ENCODE data around the gene HSD17B13. TPM values are rescaled to one million over a fixed set of nuclear protein-coding genes. Genes with fewer than 3 reads are reported as not detected.

Gene HSD17B13
- total and polyA plus RNA-seq, 2 donors (not counting 1 experiment from before 2014, with no cell fraction given): 0.32 to 0.46 TPM

DNA sequence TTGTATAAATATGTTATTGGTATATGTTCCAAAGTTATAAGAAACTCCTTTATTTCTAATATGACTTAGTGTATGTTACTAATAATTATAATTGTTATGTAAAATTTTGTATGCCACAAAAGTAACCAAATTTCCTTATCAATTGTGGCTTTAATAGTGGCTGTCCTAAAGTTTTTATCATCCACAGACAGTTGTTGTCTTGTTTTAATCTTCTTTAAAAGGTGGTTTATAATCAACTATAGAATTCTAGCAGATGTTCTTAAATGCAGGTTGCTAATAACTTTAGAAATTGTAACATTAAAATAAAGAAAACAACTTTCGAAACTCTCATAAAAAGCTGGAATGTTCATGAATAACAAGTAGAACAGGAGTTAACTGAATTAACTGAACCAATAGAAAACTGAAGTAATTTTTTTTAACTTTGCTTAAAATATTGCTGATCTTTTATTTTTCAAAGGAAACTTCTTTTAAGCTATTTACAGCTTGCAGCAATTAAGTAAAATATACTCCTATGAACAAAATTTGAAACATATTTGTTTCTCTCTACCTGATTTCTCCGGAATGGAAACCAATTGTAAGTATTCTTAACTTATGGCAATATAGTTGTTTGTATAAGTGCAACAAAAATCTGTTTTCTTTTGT is 44.0 kb upstream of the HSD17B13 start:
- CTCF ChIA-PET: no interaction called here

DNA sequence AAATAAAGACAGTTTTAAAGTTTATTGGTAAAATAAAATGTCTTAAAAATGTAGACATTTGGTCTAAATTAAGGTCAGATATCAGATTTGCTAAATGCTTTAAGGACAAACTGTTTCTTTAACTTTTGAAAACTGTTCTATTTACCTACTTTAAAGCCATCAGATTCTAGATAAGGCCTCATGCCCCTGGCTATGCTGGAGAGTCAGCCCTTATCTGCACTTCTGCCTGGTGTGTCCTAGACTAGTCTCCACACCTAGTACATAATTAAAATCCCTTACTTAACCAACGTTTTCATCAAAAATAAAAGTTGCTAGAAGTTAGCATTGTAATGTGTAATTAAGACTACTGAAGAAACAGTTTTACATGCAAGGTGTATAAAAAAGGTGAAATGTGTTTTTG is 42.7 kb upstream of the HSD17B13 start:
- intact Hi-C loops (cut with micrococcal nuclease): no loop called here
- TF ChIP-seq EZH2 (IDR thresholded peaks at IDR 0.05; ENCODE audit: borderline replicate concordance, insufficient read depth, low read depth, low read length, poor library complexity, severe bottlenecking): no peak
- TF ChIP-seq, protein P1, sequence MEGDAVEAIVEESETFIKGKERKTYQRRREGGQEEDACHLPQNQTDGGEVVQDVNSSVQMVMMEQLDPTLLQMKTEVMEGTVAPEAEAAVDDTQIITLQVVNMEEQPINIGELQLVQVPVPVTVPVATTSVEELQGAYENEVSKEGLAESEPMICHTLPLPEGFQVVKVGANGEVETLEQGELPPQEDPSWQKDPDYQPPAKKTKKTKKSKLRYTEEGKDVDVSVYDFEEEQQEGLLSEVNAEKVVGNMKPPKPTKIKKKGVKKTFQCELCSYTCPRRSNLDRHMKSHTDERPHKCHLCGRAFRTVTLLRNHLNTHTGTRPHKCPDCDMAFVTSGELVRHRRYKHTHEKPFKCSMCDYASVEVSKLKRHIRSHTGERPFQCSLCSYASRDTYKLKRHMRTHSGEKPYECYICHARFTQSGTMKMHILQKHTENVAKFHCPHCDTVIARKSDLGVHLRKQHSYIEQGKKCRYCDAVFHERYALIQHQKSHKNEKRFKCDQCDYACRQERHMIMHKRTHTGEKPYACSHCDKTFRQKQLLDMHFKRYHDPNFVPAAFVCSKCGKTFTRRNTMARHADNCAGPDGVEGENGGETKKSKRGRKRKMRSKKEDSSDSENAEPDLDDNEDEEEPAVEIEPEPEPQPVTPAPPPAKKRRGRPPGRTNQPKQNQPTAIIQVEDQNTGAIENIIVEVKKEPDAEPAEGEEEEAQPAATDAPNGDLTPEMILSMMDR (IDR thresholded peaks at IDR 0.05): no peak
- POLR2A ChIA-PET: no interaction called here

More for the DNA sequence above, 44.0 kb upstream of the HSD17B13 start:
- H3K27ac ChIP-seq (ENCODE audit: low read length in 2 of 2): no peak overlapping the region
- H3K4me2 ChIP-seq (replicated peaks; ENCODE audit: low read depth, low read length, poor library complexity, severe bottlenecking): no peak overlapping the region
- no peaks in the 10 kb centered on the region for H3K27me3 ChIP-seq (replicated peaks in 1 of 4; ENCODE audit: control extremely low read depth in 1 of 4, control insufficient read depth in 3 of 4, insufficient read depth in 4 of 4, low read length in 3 of 4)
- H3K4me3 ChIP-seq (ENCODE audit: control extremely low read depth in 1 of 5, extremely low read depth in 1 of 5, insufficient read depth in 1 of 5, low read depth in 2 of 5, low read length in 4 of 5): no peak overlapping the region
- intact Hi-C loops (cut with micrococcal nuclease): no loop called here
- H2AFZ ChIP-seq (ENCODE audit: insufficient read depth, low read depth, low read length, poor library complexity, severe bottlenecking): no peak overlapping the region
- H3K9me3 ChIP-seq (ENCODE audit: control extremely low read depth in 1 of 3, control insufficient read depth in 2 of 3, insufficient read depth in 1 of 3, low read length in 2 of 3): no peaks in the 10 kb centered on the region
- H3K4me3 Mint-ChIP-seq: no peak overlapping the region
- no peak for DNase-seq
- WGBS (ENCODE audit: insufficient coverage): no CpG with 5 or more reads among the region's 2 CpGs
- H3K79me2 ChIP-seq (ENCODE audit: control insufficient read depth, insufficient read depth, low read length): no peaks in the 10 kb centered on the region
- H3K27ac Mint-ChIP-seq: no peak overlapping the region
- no peaks in the 10 kb centered on the region for H3K27me3 Mint-ChIP-seq
- H3K4me1 Mint-ChIP-seq: peaks cover 5% of the 10 kb centered on the region
- H3K4me1 ChIP-seq (ENCODE audit: control insufficient read depth in 2 of 2, insufficient read depth in 2 of 2, low read length in 2 of 2): no peaks in the 10 kb centered on the region
- no peaks in the 10 kb centered on the region for H4K20me1 ChIP-seq (ENCODE audit: control insufficient read depth, insufficient read depth, low read length, poor library complexity, severe bottlenecking)
- H3K36me3 ChIP-seq (replicated peaks in 1 of 2; ENCODE audit: control extremely low read depth in 1 of 2, control insufficient read depth in 1 of 2, extremely low read depth in 1 of 2, insufficient read depth in 2 of 2, low read length in 1 of 2): peaks cover 10 to 66% of the 10 kb centered on the region in 2 experiments
- POLR2A ChIA-PET: no interaction called here
- no peak for ATAC-seq (ENCODE audit: low read depth)
- no peak for TF ChIP-seq EZH2 (IDR thresholded peaks at IDR 0.05; ENCODE audit: borderline replicate concordance, insufficient read depth, low read depth, low read length, poor library complexity, severe bottlenecking)
- TF ChIP-seq, protein P1 (IDR thresholded peaks at IDR 0.05): no peak
- no peak overlapping the region for H3K9ac ChIP-seq (ENCODE audit: low read length)
- H3K9me3 Mint-ChIP-seq (ENCODE audit: insufficient read depth): no peaks in the 10 kb centered on the region

More for the DNA sequence above, 42.7 kb upstream of the HSD17B13 start:
- Histone ChIP-seq H3K9ac (ENCODE audit: low read length) (no peak overlapping the region), H3K79me2 (ENCODE audit: control insufficient read depth, insufficient read depth, low read length) (no peaks in the 10 kb centered on the region), H3K27me3 (replicated peaks in 1 of 4; ENCODE audit: control extremely low read depth in 1 of 4, control insufficient read depth in 3 of 4, insufficient read depth in 4 of 4, low read length in 3 of 4) (no peaks in the 10 kb centered on the region), H3K4me2 (replicated peaks; ENCODE audit: low read depth, low read length, poor library complexity, severe bottlenecking) (no peak overlapping the region), H3K27ac (ENCODE audit: low read length in 2 of 2) (no peak overlapping the region), H2AFZ (ENCODE audit: insufficient read depth, low read depth, low read length, poor library complexity, severe bottlenecking) (no peak overlapping the region), H3K4me1 (ENCODE audit: control insufficient read depth in 2 of 2, insufficient read depth in 2 of 2, low read length in 2 of 2) (no peaks in the 10 kb centered on the region), H3K36me3 (replicated peaks in 1 of 2; ENCODE audit: control extremely low read depth in 1 of 2, control insufficient read depth in 1 of 2, extremely low read depth in 1 of 2, insufficient read depth in 2 of 2, low read length in 1 of 2) (peaks cover 5 to 65% of the 10 kb centered on the region in 2 experiments), H3K4me3 (ENCODE audit: control extremely low read depth in 1 of 5, extremely low read depth in 1 of 5, insufficient read depth in 1 of 5, low read depth in 2 of 5, low read length in 4 of 5) (no peak overlapping the region), H4K20me1 (ENCODE audit: control insufficient read depth, insufficient read depth, low read length, poor library complexity, severe bottlenecking) (no peaks in the 10 kb centered on the region), H3K9me3 (ENCODE audit: control extremely low read depth in 1 of 3, control insufficient read depth in 2 of 3, insufficient read depth in 1 of 3, low read length in 2 of 3) (no peaks in the 10 kb centered on the region)
- no peaks in the 10 kb centered on the region for H3K27me3 Mint-ChIP-seq
- no peak overlapping the region for H3K27ac Mint-ChIP-seq
- ATAC-seq (ENCODE audit: low read depth): no peak
- H3K9me3 Mint-ChIP-seq (ENCODE audit: insufficient read depth): no peaks in the 10 kb centered on the region
- no peak for DNase-seq
- WGBS (ENCODE audit: insufficient coverage): no CpG with 5 or more reads among the region's 1 CpG
- H3K4me3 Mint-ChIP-seq: no peak overlapping the region
- CTCF ChIA-PET: no interaction called here
- H3K4me1 Mint-ChIP-seq: peaks cover 2% of the 10 kb centered on the region
